Activated naive CD8-positive, alpha-beta T cell treated with anti-CD3 and anti-CD28 coated beads, Interleukin-2, amount 10 ng/mL, durations not matched to agents 7 days and 5 days (primary cell): ENCODE results near the gene PRCC. TPM values are rescaled to one million over a fixed set of nuclear protein-coding genes. Genes with fewer than 3 reads are reported as not detected.

Experiments used
- ATAC-seq: fragments of 150-1000 bp; cut with Tn5 transposase; one replicate; pipeline ENCODE4 v1.10.0; 2021; ENCODE audit warnings: low read depth, moderate library complexity
- POLR2A ChIA-PET: fragments of 350-600 bp; sonication (Branson Sonifier 250); formaldehyde crosslinking; loops from one replicate; lab custom pipeline; 2021; ENCODE audit warnings: antibody characterized with exemption; lab: Charles Lee
- DNase-seq: peaks from one replicate; pipeline ENCODE4 v3.0.0; 2021
- H3K27ac Mint-ChIP-seq: one replicate; pipeline ENCODE4 v1.8.0; 2022; ENCODE audit warnings: mild to moderate bottlenecking, mixed read lengths
- H3K27me3 Mint-ChIP-seq: one replicate; pipeline ENCODE4 v1.8.0; 2022; ENCODE audit warnings: mild to moderate bottlenecking, moderate library complexity, mixed read lengths
- H3K36me3 Mint-ChIP-seq: one replicate; pipeline ENCODE4 v1.8.0; 2021; ENCODE audit warnings: mild to moderate bottlenecking, mixed read lengths
- H3K4me1 Mint-ChIP-seq: one replicate; pipeline ENCODE4 v1.8.0; 2021; ENCODE audit warnings: mixed read lengths
- H3K4me3 Mint-ChIP-seq: one replicate; pipeline ENCODE4 v1.8.0; 2022; ENCODE audit warnings: mild to moderate bottlenecking, moderate library complexity, mixed read lengths
- H3K9me3 Mint-ChIP-seq: one replicate; pipeline ENCODE4 v1.8.0; 2021; ENCODE audit warnings: mixed read lengths
- total RNA-seq, 2 experiments: library from RNA; stranded (reverse); gene quantifications; one replicate each; pipeline ENCODE4 v1.2.3, GENCODE V29; 2021

The PRCC gene
- total RNA-seq, 2 experiments from 2014 or later = 65.7 to 76.0 TPM

DNA sequence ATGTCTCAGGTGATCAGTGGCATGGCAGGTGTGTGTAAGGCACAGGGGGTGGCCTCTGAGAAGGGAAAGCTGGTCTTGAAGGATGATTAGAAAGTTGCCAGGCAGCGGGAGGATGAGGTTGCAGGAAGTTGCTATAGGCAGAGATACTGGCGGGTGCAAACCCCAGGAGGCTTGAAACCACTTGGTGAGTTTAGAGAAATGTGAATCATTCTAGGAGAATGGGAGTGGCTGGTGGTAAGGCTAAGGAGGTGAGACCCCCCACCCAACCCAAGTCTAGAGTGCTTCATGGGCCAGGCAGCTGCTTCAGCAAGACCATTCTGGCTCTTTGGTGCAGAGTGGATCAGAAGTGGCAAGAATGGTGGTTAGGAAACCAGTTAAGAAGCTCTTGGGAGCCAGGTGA lies 40.3 kb downstream of the PRCC start:
- peaks cover 53% of the 10 kb centered on the region for H3K4me1 Mint-ChIP-seq
- DNase-seq (no peak), ATAC-seq (peak; percentile 67)
- H3K27me3 Mint-ChIP-seq = no peaks in the 10 kb centered on the region
- H3K36me3 Mint-ChIP-seq = peaks cover 45% of the 10 kb centered on the region
- H3K27ac Mint-ChIP-seq = peak overlapping the region; percentile 90
- peak overlapping the region; percentile 62 for H3K4me3 Mint-ChIP-seq
- POLR2A ChIA-PET = interaction anchor here (0.8 to 4.7 kb wide), 5 partner anchors 9 to 53 kb away, joined by 3 to 35 read pairs (median 4); partner anchors contain the start of genes NTRK1, PRCC and SH2D2A
- no peaks in the 10 kb centered on the region for H3K9me3 Mint-ChIP-seq

DNA sequence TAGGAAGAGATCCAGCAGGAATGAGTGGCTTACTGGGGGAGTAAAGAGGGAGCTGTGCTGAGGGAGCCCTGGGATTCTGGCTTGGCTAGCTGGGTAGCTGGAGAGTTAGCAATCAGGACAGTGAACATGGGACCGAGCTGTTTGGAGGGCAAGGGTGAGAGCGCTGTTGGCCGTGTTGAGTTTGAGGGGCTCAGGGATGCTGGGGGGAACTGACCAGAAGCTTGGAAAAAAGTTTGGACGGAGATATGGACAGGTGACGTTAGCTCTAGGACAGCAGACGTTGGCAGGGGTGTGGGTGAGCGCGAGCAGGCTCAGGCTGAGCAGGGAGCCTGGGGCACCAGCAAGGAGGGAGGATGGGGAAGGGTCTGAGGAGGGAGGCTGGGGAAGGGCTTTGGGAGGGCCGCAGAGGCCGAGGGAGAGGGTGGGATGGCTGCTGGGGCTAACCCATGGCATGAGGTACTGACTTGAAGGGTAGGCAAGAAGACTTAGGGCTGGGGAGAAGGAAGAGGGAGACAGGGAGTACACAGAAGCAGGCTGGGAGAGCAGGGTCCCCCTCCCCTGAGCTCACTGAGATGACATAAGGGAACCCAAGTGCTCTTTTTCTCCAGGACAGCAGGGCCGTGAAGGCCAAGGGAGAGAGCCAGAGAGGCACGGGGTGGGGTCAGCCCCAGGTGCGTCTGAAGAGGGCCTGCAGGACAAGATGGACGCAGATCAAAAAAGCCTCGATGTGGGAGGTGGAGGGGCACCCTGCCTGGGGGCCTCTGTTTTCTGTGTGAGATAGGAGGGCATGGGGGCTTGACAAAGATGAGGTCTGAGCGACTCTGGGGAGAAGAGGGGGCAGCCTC lies 41.1 kb downstream of the PRCC start:
- DNase-seq = peak; percentile 24
- peaks cover 59% of the 10 kb centered on the region for H3K4me1 Mint-ChIP-seq
- ATAC-seq = no peak
- peaks cover 53% of the 10 kb centered on the region for H3K36me3 Mint-ChIP-seq
- peak overlapping the region; percentile 90 for H3K27ac Mint-ChIP-seq
- peak overlapping the region; percentile 62 for H3K4me3 Mint-ChIP-seq
- POLR2A ChIA-PET = interaction anchor here (0.8 to 4.7 kb wide), 5 partner anchors 8 to 53 kb away, joined by 3 to 35 read pairs (median 4); partner anchors contain the start of genes NTRK1, PRCC and SH2D2A
- H3K9me3 Mint-ChIP-seq = no peaks in the 10 kb centered on the region
- no peaks in the 10 kb centered on the region for H3K27me3 Mint-ChIP-seq

DNA sequence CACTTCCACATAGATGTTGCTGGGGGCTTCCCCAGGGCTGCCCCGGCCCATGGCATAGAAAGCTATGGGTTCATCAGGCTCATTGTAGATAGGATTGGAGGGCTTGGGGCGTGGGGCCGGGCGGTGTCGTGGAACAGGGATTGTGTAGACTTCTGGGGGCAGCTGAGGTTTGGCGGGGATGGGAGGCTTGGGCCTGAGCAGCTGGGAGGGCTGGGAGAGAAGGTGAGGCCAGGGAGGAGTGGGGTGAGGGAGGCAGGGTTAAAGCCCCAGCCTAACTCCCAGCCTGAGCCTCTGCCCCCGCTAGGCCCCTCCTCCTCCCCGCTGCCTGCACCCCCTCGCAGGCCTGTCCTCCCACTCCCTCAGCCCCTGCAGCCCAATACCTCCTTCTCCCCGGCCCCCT lies 41.9 kb downstream of the PRCC start:
- Mint-ChIP-seq H3K27me3 (no peaks in the 10 kb centered on the region), H3K9me3 (no peaks in the 10 kb centered on the region), H3K27ac (peak overlapping the region; percentile 90), H3K36me3 (peaks cover 55% of the 10 kb centered on the region), H3K4me1 (peaks cover 61% of the 10 kb centered on the region), H3K4me3 (peak overlapping the region; percentile 31)
- POLR2A ChIA-PET = interaction anchor here (1.2 to 4.7 kb wide), 2 partner anchors 30 to 52 kb away, joined by 3 to 35 read pairs; partner anchors contain the start of gene NTRK1
- ATAC-seq (no peak), DNase-seq (peak; percentile 30)

DNA sequence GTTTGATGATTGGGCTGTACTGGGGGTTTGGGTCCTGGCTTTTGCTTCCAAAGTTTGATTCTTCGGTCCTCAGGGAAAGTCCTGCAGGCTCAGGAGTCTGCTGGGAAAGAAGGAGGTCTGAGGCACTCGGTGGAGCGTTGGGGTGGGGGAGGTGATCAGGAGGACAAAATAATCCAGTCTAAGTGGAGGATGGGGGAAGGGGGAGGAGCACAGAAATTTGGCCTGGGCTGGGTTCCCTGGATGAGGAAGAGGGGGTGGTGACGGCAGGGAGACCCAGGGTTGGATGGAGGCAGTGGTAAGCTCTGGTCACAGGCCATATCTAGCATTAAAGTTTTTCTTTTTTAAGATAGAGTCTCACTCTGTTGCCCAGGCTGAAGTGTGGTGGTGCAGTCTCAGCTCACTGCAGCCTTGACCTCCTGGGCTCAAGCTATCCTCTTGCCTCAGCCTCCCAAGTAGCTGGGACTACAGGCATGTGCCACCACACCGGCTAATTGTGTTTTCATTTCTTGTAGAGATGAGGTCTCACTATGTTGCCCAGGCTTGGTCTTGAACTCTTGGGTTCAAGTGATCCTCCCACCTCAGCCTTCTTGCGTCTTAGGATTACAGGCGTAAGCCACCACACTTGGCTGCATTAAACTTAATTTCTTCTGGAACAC lies 42.5 kb downstream of the PRCC start:
- H3K27ac Mint-ChIP-seq = peak overlapping the region; percentile 63
- peaks cover 62% of the 10 kb centered on the region for H3K4me1 Mint-ChIP-seq
- ATAC-seq (no peak), DNase-seq (peak; percentile 9)
- no peak overlapping the region for H3K4me3 Mint-ChIP-seq
- no peaks in the 10 kb centered on the region for H3K9me3 Mint-ChIP-seq
- H3K36me3 Mint-ChIP-seq = peaks cover 59% of the 10 kb centered on the region
- H3K27me3 Mint-ChIP-seq = no peaks in the 10 kb centered on the region
- POLR2A ChIA-PET = interaction anchor here (1.2 to 4.7 kb wide), 2 partner anchors 29 to 51 kb away, joined by 3 to 35 read pairs; partner anchors contain the start of gene NTRK1

DNA sequence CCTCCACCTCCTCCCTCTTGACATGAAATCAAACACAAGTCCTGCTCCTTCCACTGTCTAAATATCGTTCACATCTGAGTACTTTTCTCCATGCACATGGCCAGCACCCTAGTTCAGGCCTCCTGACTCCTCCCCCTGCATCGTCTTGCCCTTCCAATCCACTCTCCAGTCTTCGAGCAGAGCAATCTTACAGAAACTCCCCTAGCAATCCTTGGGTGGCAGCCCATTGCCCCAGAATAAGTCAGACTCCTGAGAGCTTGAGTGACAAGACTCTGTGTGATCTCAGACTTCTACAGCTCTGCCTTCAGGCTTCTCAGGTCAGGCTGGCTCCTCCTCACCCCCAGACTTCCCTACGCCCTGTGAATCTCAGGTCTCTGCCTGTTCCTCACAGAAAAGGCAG lies 43.8 kb downstream of the PRCC start:
- no peak overlapping the region for H3K4me3 Mint-ChIP-seq
- peak overlapping the region; percentile 63 for H3K27ac Mint-ChIP-seq
- POLR2A ChIA-PET = interaction anchor here (4.7 kb wide), 1 partner anchor 50 kb away, joined by 35 read pairs; the partner anchor contains the start of gene NTRK1
- DNase-seq (no peak), ATAC-seq (no peak)
- H3K36me3 Mint-ChIP-seq = peaks cover 58% of the 10 kb centered on the region
- H3K4me1 Mint-ChIP-seq = peaks cover 64% of the 10 kb centered on the region
- H3K27me3 Mint-ChIP-seq = no peaks in the 10 kb centered on the region
- no peaks in the 10 kb centered on the region for H3K9me3 Mint-ChIP-seq

DNA sequence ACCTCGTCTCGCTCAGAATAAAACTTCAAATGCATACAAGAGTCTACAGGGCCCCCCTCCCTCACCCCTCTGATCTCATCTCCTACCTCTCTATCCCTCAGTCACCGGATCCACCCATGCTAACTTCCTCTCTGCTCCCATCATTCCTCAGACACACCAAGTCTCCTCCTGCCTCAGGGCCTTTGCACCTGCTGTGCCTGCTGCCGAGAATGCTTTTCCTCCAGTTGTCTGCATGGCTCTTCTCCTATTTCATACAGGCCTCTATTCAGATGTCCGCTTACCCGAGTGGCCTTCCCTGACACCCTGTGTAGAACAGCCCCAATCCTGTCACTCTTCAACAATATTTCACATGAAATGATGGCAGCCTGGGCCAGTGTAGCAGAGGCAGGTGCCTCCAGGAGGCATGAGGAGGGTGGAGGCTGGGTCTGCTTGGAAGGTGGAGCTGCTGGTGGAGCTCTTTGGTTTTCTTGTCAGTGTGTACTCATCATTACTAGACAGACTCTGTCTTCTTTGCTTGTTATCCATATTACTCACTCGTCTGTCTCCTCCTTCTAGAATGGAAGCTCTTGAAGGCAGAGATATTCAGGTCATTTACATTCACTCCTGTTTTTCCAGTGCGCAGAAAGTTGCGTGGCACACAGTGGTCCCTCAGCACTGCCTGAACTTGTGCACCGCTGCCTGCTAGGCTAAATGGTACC lies 45.1 kb downstream of the PRCC start:
- Mint-ChIP-seq H3K36me3 (peaks cover 52% of the 10 kb centered on the region), H3K4me3 (peak overlapping the region; percentile 90), H3K4me1 (peaks cover 64% of the 10 kb centered on the region), H3K27ac (peak overlapping the region; percentile 75), H3K27me3 (no peaks in the 10 kb centered on the region), H3K9me3 (no peaks in the 10 kb centered on the region)
- ATAC-seq (no peak), DNase-seq (no peak)
- POLR2A ChIA-PET = interaction anchor here (0.6 to 1.2 kb wide), 3 partner anchors 50 to 311 kb away, joined by 3 to 5 read pairs (median 3); partner anchors contain the start of genes ISG20L2 and METTL25B

DNA sequence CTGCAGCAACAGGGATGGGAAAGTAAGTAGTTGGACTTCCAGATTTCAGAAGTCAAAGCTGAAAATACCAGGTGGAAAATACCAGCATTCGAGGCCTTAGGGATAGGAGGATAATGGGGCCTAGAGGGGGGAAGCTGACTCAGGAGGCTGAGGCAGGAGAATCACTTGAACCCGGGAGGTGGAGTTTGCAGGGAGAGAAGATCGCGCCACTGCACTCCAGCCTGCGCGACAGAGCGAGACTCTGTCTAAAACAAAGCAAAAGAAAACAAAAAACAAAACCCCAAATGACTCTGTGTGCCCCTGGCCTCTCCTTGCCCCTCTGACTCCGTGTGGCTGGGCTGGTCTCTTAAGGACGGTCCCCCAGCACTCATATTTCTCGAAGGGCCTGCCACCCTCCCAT lies 46.0 kb downstream of the PRCC start:
- H3K4me3 Mint-ChIP-seq = peak overlapping the region; percentile 90
- no peak for ATAC-seq
- H3K9me3 Mint-ChIP-seq = no peaks in the 10 kb centered on the region
- POLR2A ChIA-PET = interaction anchor here (1.0 to 1.8 kb wide), 4 partner anchors 8 to 152 kb away, joined by 3 to 7 read pairs (median 4); partner anchors contain the start of genes ISG20L2 and METTL25B
- H3K27ac Mint-ChIP-seq = peak overlapping the region; percentile 75
- peak; percentile 13 for DNase-seq
- H3K36me3 Mint-ChIP-seq = peaks cover 44% of the 10 kb centered on the region
- H3K4me1 Mint-ChIP-seq = peaks cover 59% of the 10 kb centered on the region
- H3K27me3 Mint-ChIP-seq = no peaks in the 10 kb centered on the region

DNA sequence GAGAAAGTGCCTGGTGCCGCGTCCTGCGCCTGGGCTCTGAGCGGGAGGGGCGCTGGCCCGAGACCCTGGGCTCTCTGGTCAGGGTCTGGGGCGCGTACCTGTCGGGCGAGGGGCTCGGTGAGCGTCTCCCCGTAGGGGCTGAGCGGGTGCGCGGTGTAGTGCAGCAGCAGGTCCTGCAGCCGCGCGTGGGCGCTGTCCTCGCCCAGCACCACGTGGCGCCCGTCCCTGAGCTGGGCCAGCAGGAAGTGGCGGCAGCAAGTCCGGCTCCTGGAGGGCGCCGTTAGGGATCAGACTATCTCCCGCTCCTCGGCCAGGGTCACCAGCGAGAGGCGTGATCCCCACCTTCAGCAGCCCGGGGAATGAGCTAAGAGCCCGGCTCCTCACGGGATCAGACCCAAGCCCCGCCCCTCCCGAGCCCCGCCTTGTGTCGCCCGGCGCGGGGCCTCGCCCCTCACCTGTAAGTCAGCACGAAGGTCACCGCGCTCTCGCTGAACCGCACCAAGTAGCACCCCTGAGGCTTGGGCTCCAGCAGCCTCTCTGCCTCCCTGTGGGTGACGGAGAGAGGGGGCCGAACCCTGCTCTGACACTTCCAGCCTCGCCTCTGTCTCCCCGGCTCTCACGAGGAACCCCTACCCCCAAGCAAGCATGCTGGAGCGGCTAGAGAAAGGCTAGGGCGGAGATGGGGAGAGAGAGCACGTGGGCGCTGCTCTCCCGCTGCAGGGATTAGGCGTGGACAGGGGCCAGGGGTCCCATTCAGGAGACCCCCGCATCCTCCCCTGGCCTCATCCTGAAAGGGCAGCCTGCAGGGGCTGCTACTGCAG lies 46.6 kb downstream of the PRCC start:
- ATAC-seq (peak; percentile 37), DNase-seq (peak; percentile 80)
- no peaks in the 10 kb centered on the region for H3K9me3 Mint-ChIP-seq
- POLR2A ChIA-PET = interaction anchor here (0.7 to 1.8 kb wide), 6 partner anchors 9 to 153 kb away, joined by 3 to 9 read pairs (median 5); partner anchors contain the start of genes INSRR, ISG20L2, METTL25B and NTRK1
- no peaks in the 10 kb centered on the region for H3K27me3 Mint-ChIP-seq
- peak overlapping the region; percentile 100 for H3K27ac Mint-ChIP-seq
- H3K36me3 Mint-ChIP-seq = peaks cover 40% of the 10 kb centered on the region
- peaks cover 56% of the 10 kb centered on the region for H3K4me1 Mint-ChIP-seq
- peak overlapping the region; percentile 90 for H3K4me3 Mint-ChIP-seq

DNA sequence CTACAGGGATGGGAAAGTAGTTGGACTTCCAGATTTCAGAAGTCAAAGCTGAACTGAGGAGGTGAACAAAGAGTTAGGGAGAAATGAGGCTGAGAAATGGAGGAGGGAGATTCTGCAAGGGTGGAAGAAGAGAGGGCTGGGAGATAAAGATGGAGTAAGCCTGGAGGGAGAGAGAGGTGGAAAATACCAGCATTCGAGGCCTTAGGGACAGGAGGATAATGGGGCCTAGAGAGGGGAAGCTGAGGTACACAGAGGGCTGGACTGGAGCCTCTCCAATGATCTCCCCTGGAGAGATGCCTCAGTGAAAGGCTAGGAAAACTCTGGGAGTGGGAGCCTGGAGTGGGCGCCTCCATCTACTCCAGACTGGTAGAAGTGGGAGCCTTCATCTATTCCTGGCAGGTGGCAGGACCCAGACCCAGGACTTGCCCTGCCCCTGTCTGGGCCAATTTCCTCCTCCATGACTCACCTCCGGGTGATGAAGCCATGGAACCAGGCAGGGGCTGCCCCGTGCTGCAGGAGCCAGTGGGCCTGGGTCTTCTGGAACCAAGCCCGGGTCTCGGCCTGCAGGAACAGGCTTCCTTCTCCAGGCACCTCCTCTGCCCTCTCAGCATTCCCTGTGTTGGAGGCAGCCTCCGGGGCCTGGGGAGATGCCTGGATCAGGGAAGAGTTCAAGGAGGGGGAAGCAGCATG lies 47.4 kb downstream of the PRCC start:
- no peak for ATAC-seq
- POLR2A ChIA-PET = interaction anchor here (0.7 to 1.8 kb wide), 4 partner anchors 12 to 86 kb away, joined by 4 to 9 read pairs (median 6); partner anchors contain the start of genes INSRR, ISG20L2, METTL25B and NTRK1
- Mint-ChIP-seq H3K4me3 (peak overlapping the region; percentile 90), H3K9me3 (no peaks in the 10 kb centered on the region), H3K36me3 (peaks cover 38% of the 10 kb centered on the region), H3K27ac (peak overlapping the region; percentile 100), H3K4me1 (peaks cover 51% of the 10 kb centered on the region), H3K27me3 (no peaks in the 10 kb centered on the region)
- DNase-seq = peak; percentile 39

DNA sequence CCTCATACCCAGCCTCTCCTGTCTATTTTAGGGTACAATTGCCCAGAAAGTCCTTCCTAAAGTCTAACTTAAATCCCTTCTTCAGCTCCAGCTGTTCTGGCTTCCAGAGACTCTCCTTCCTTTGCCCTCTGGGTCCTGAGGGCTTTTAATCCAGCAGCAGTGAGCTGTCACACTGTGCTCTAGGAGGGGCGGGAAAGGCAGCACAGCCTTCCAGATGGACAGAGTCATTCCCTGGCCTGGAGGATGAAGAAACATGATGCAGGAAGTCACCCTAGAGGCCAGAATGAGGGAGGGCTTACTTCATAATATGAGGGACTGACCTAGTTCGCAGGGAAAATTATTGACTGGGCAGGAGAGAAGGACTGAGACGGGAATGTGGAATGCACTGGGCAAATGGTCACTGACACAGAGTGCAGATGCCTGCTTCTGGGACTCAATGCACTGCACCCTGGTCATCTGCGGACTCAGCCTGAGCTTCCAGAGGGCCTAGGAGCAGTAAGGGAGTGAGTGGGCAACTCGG lies 48.0 kb downstream of the PRCC start:
- H3K4me3 Mint-ChIP-seq = peak overlapping the region; percentile 90
- H3K9me3 Mint-ChIP-seq = no peaks in the 10 kb centered on the region
- peak overlapping the region; percentile 100 for H3K27ac Mint-ChIP-seq
- H3K27me3 Mint-ChIP-seq = no peaks in the 10 kb centered on the region
- H3K4me1 Mint-ChIP-seq = peaks cover 51% of the 10 kb centered on the region
- ATAC-seq = no peak
- POLR2A ChIA-PET = interaction anchor here (1.8 to 3.3 kb wide), 3 partner anchors 45 to 87 kb away, joined by 6 to 30 read pairs (median 10); partner anchors contain the start of genes INSRR, ISG20L2, METTL25B and NTRK1
- peak; percentile 31 for DNase-seq
- H3K36me3 Mint-ChIP-seq = peaks cover 37% of the 10 kb centered on the region

DNA sequence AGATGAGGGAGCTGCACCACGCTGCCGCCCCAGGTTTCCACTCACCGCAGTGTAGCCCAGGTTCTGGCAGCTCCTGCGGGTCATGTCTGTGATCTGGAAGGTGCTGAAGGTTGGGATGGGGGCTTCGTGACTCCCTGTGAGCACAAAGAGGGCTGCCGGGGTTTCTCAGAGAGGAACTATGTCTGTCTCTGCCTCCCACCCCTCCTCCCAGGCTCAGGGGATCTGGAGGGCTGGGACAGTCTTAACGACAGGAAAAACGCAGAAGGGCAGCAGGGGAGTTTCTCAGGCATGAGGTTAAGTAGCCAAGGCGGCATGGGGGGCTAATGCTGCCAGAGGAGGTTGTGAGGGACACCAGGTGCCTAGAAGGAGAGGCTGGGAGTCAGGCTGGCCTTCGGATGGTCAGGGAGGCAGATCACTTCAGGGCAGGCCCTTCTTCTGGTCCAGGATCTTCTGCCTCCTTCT lies 48.7 kb downstream of the PRCC start:
- H3K9me3 Mint-ChIP-seq = no peaks in the 10 kb centered on the region
- peak overlapping the region; percentile 90 for H3K4me3 Mint-ChIP-seq
- peak; percentile 0 for ATAC-seq
- peaks cover 50% of the 10 kb centered on the region for H3K4me1 Mint-ChIP-seq
- no peaks in the 10 kb centered on the region for H3K27me3 Mint-ChIP-seq
- POLR2A ChIA-PET = interaction anchor here (0.7 to 3.3 kb wide), 6 partner anchors 8 to 87 kb away, joined by 4 to 30 read pairs (median 6); partner anchors contain the start of genes INSRR, ISG20L2, METTL25B and MRPL24
- peak overlapping the region; percentile 100 for H3K27ac Mint-ChIP-seq
- H3K36me3 Mint-ChIP-seq = peaks cover 36% of the 10 kb centered on the region
- no peak for DNase-seq
